DMS153 treated with DMSO at 0.1 percent for 48 hours (cell line): Measurements from ENCODE around the gene HOXA3.

Experiments used
- DNase-seq: peaks from one replicate; lab custom pipeline; 2025; ENCODE audit not compliant: unreplicated experiment; lab: John Stamatoyannopoulos, UW

HOXA3 gene

GRCh38 chr7:27131390-27131819, 21.0 kb downstream of the HOXA3 start:
- no peak for DNase-seq

- no peak for DNase-seq
These were observed 21.6 kb downstream of the HOXA3 start, which contains the start of gene HOXA4 for GRCh38 chr7:27130540-27131389. TSS of gene HOXA4 (minus strand) at chr7:27130757. CDS start at chr7:27130733, 24 bp downstream.

GRCh38 chr7:27129729-27130539, 22.4 kb downstream of the HOXA3 start:
- DNase-seq, result no peak

GRCh38 chr7:27128776-27129728, 23.3 kb downstream of the HOXA3 start:
- no peak for DNase-seq

- no peak for DNase-seq
These were observed 24.3 kb downstream of the HOXA3 start for GRCh38 chr7:27128034-27128433.

- DNase-seq, result no peak
These were observed 25.6 kb downstream of the HOXA3 start for GRCh38 chr7:27126596-27127327.

GRCh38 chr7:27125986-27126394, 26.4 kb downstream of the HOXA3 start:
- no peak for DNase-seq

- DNase-seq, result no peak
These were observed 27.3 kb downstream of the HOXA3 start for GRCh38 chr7:27124902-27125689.

- DNase-seq, result no peak
These were observed 28.1 kb downstream of the HOXA3 start for GRCh38 chr7:27124096-27124901.

GRCh38 chr7:27123477-27124053, 28.8 kb downstream of the HOXA3 start:
- no peak for DNase-seq

GRCh38 chr7:27123007-27123476, 29.3 kb downstream of the HOXA3 start:
- no peak for DNase-seq

GRCh38 chr7:27122077-27122910, 30.1 kb downstream of the HOXA3 start:
- DNase-seq, result no peak

GRCh38 chr7:27121684-27122076, 30.7 kb downstream of the HOXA3 start:
- no peak for DNase-seq

GRCh38 chr7:27119412-27119911, 32.9 kb downstream of the HOXA3 start:
- no peak for DNase-seq

- DNase-seq, result no peak
These were observed 33.8 kb downstream of the HOXA3 start for GRCh38 chr7:27118580-27118979.

GRCh38 chr7:27117887-27118491, 34.4 kb downstream of the HOXA3 start:
- no peak for DNase-seq
